Mesodermal cell (in vitro differentiated cells): Measurements from ENCODE around the gene MAN1C1.
"Not testable (repeated sequence)": the region's sequence is repeated elsewhere in the genome, so short reads cannot be mapped to it uniquely, and the experiment has no call there.

Experiments used
- H3K27ac ChIP-seq: 2 replicates; pipeline ENCODE4 v1.7.0; 2013; ENCODE audit warnings: mild to moderate bottlenecking, low read depth, low read length, moderate library complexity; ENCODE audit not compliant: severe bottlenecking
- H3K36me3 ChIP-seq: 2 replicates; pipeline ENCODE4 v1.7.1; 2013; ENCODE audit warnings: mild to moderate bottlenecking, low read length, moderate library complexity; ENCODE audit not compliant: control insufficient read depth, insufficient read depth
- H3K4me1 ChIP-seq: one replicate; pipeline ENCODE4 v1.7.1; 2013; ENCODE audit warnings: mild to moderate bottlenecking, low read length; ENCODE audit not compliant: insufficient read depth, control insufficient read depth, poor library complexity, severe bottlenecking
- H3K4me3 ChIP-seq: 2 replicates; pipeline ENCODE4 v1.7.0; 2013; ENCODE audit warnings: low read length, control low read depth, mild to moderate bottlenecking; ENCODE audit not compliant: insufficient read depth, poor library complexity, severe bottlenecking; ENCODE audit errors: extremely low read depth
- H3K9me3 ChIP-seq: 2 replicates; pipeline ENCODE4 v1.7.1; 2013; ENCODE audit warnings: mild to moderate bottlenecking, low read length, moderate library complexity; ENCODE audit not compliant: control insufficient read depth
- WGBS, 2 experiments: methylation state at CpG; one replicate each; pipeline ENCODE4 v1.1.5; 2013; ENCODE audit warnings: missing lambda C conversion rate in 2 of 2; ENCODE audit not compliant: insufficient coverage in 2 of 2; 5-methylcytosine and 5-hydroxymethylcytosine counted together

MAN1C1 gene

GRCh38 chr1:25694167-25695007 is 77.8 kb downstream of the MAN1C1 start:
- Histone ChIP-seq H3K9me3 (no peaks in the 10 kb centered on the region), H3K36me3 (no peaks in the 10 kb centered on the region), H3K4me3 (no peak overlapping the region), H3K4me1 (peaks cover 20% of the 10 kb centered on the region), H3K27ac (peak overlapping the region; percentile 77)
- WGBS, 2 experiments: 84 to 94% methylated on average over 3 to 6 of the region's 9 CpGs

DNA sequence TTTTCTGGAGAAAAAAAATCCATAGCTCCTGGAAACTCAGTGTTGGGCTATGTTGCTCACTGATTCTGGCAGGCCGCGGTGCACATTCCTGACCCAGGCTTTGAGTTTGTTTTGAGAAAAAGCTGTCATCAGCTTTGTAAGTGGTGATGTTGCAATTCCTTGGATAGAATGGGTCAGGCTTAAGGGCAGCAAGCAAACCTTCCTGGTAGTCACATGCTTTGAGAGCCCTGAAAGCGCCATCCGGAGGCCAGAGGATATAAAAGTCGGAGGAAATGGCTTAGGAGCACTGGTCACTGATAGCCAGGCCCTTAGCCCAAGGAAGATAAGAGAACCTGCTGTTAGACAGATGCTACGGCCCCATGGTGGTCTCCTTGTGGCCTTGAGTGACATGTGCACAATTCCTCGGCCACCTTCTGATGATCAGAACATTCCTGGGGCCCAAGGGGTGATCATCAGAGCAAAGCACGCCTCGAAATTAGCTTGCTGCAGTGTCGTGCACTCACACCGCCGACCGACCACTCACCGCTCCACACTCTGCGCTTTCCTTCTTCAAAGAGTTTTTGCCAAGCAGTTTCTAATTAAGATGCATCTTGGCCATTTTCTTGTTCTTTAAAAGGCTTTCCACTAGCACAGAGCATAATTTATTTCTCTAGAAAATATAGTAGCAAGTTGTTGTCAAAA is 78.6 kb downstream of the MAN1C1 start:
- H3K27ac ChIP-seq: peak overlapping the region; percentile 77

DNA sequence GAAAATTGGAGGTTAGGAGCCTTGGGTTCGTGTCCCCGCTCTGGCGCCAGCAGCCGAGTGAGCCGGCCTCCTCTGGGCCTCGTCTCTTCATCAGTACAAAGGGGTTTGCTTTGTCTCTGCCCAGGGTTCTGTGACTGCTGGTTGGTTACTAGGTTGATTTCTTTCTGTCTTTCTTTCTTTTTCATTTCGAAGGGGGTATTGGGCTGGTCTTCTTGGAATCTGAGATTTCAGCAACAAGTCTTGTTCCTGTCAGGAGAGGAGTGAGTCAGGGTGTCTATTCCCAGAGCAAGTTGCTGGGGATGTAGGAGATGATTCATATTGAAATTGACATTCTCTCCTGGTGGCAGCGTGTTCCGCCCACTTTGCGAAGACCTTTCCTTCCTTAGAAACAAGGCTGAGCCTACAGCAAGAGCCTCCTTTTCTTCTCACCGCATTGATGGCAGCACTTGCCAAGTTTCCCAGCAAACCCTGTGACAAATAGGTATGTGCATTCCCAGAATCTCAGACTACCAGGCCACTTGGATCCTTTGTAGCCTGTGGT is 79.2 kb downstream of the MAN1C1 start:
- H3K4me1 ChIP-seq: peaks cover 29% of the 10 kb centered on the region
- peak overlapping the region; percentile 77 for H3K27ac ChIP-seq
- H3K4me3 ChIP-seq: no peak overlapping the region
- H3K36me3 ChIP-seq: no peaks in the 10 kb centered on the region
- WGBS, 2 experiments: 54% methylated on average over 8 to 11 of the region's 11 CpGs
- H3K9me3 ChIP-seq: no peaks in the 10 kb centered on the region

More for the DNA sequence above, 78.6 kb downstream of the MAN1C1 start:
- peaks cover 24% of the 10 kb centered on the region for H3K4me1 ChIP-seq
- WGBS, 2 experiments: 64 to 71% methylated on average over 15 of the region's 15 CpGs
- no peak overlapping the region for H3K4me3 ChIP-seq
- H3K9me3 ChIP-seq: no peaks in the 10 kb centered on the region
- no peaks in the 10 kb centered on the region for H3K36me3 ChIP-seq

- WGBS, 2 experiments: no CpG with 5 or more reads among the region's 4 CpGs
- H3K27ac ChIP-seq, H3K4me3 ChIP-seq, H3K9me3 ChIP-seq, H3K36me3 ChIP-seq: not testable (repeated sequence)
- H3K4me1 ChIP-seq: peaks cover 29% of the 10 kb centered on the region
Measured at GRCh38 chr1:25696643-25697042, 80.1 kb downstream of the MAN1C1 start.

GRCh38 chr1:25697435-25698217 is 81.0 kb downstream of the MAN1C1 start:
- WGBS, 2 experiments: 80 to 83% methylated on average over 9 of the region's 10 CpGs
- no peak overlapping the region for H3K27ac ChIP-seq
- H3K9me3 ChIP-seq: no peaks in the 10 kb centered on the region
- no peaks in the 10 kb centered on the region for H3K36me3 ChIP-seq
- H3K4me1 ChIP-seq: peaks cover 34% of the 10 kb centered on the region
- no peak overlapping the region for H3K4me3 ChIP-seq

GRCh38 chr1:25698252-25698651 is 81.7 kb downstream of the MAN1C1 start:
- Histone ChIP-seq H3K36me3 (no peaks in the 10 kb centered on the region), H3K4me1 (peaks cover 34% of the 10 kb centered on the region), H3K4me3 (no peak overlapping the region), H3K27ac (no peak overlapping the region), H3K9me3 (no peaks in the 10 kb centered on the region)
- WGBS, 2 experiments: 97% methylated on average over 9 to 10 of the region's 10 CpGs

DNA sequence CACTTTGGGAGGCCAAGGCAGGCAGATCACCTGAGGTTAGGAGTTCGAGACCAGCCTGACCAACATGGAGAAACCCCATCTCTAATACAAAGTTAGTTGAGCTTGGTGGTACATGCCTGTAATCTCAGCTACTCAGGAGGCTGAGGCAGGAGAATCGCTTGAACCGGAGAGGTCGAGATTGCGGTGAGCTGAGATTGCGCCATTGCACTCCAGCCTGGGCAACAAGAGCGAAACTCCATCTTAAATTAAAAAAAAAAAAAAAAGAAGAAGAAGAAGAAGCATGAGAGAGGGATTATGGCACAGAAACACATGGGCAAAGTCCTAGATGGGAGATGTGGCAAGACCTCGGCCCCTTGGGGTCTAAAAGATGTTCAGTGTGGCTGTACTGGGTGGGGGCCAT is 82.5 kb downstream of the MAN1C1 start:
- H3K9me3 ChIP-seq, H3K4me3 ChIP-seq, H3K27ac ChIP-seq, H3K36me3 ChIP-seq: not testable (repeated sequence)
- H3K4me1 ChIP-seq: peaks cover 36% of the 10 kb centered on the region
- WGBS, 2 experiments: 94 to 100% methylated on average over 2 to 4 of the region's 8 CpGs

DNA sequence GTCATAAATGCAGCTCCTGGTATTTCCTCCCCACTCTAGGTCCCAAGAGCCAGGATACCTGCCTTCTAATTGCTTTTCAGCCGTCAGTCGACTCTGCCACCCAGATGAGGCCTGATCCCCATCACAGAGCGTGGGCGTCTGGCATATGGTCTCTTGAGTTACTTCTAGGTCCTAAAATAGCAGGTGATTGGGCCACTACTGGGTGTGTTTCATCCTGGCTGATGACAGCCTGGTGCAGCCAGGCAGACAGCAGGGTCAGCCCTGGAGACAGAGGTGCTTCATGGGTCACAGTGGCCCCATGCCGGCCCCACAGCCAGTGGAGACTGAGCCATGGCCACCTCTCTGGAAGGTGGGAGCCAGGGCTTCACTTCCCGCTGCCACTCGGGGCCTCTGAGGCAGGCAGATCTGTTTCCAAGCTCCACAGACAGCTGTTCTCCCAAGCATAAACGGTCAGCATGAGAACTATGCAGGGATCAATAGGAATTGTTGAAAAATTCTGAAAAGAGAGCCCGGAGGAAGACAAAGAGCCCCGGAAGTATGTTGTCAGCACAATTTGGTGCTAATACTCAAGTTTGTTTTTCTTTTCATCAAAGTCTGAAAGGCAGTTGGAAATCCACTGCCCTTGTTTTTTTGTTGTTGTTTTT is 83.0 kb downstream of the MAN1C1 start:
- H3K4me1 ChIP-seq: peaks cover 40% of the 10 kb centered on the region

DNA sequence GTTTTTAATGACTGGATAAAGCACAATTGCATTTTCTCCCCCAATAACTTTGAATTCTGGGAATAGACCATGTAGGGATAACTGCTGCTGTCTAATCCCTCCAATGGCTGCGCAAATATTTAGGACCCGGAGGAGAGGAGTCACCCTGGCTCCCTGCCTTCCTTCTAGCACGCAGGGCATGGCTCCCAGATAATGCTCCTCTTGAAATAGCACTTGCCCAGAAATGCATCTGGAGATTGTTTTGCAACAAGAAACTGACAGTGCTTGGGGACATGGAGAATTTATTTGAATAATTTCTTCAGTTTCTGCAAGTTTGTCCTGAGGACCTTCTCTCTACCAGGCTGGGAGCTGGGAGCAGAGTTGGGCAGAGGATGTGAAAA is 83.5 kb downstream of the MAN1C1 start:
- Histone ChIP-seq H3K27ac (no peak overlapping the region), H3K9me3 (no peaks in the 10 kb centered on the region), H3K4me1 (peaks cover 39% of the 10 kb centered on the region), H3K36me3 (no peaks in the 10 kb centered on the region), H3K4me3 (no peak overlapping the region)
- WGBS, 2 experiments: 86 to 96% methylated on average over 3 of the region's 3 CpGs

More for the DNA sequence above, 83.0 kb downstream of the MAN1C1 start:
- no peaks in the 10 kb centered on the region for H3K9me3 ChIP-seq
- no peak overlapping the region for H3K4me3 ChIP-seq
- 69 to 72% methylated on average over 6 to 9 of the region's 10 CpGs for WGBS, 2 experiments
- no peak overlapping the region for H3K27ac ChIP-seq
- H3K36me3 ChIP-seq: no peaks in the 10 kb centered on the region

- 63 to 66% methylated on average over 6 to 7 of the region's 7 CpGs for WGBS, 2 experiments
- peaks cover 34% of the 10 kb centered on the region for H3K4me1 ChIP-seq
- H3K9me3 ChIP-seq: no peaks in the 10 kb centered on the region
- H3K36me3 ChIP-seq: no peaks in the 10 kb centered on the region
- no peak overlapping the region for H3K27ac ChIP-seq
- H3K4me3 ChIP-seq: no peak overlapping the region
Measured at GRCh38 chr1:25700626-25701025, 84.0 kb downstream of the MAN1C1 start.
